HUES48 (cell line): Measurements from ENCODE around the gene BIVM.

ENCODE experiments used
- H3K27ac ChIP-seq: one replicate; pipeline ENCODE4 v1.7.0; 2013; ENCODE audit warnings: low read depth, low read length, inconsistent platforms
- H3K27me3 ChIP-seq: 2 replicates; pipeline ENCODE4 v1.6.1; 2013; ENCODE audit warnings: mild to moderate bottlenecking, low read length; ENCODE audit not compliant: control insufficient read depth, insufficient read depth
- H3K36me3 ChIP-seq: 2 replicates; pipeline ENCODE4 v1.6.1; 2013; ENCODE audit warnings: low read length; ENCODE audit not compliant: control insufficient read depth, insufficient read depth
- H3K4me1 ChIP-seq: 2 replicates; pipeline ENCODE4 v1.6.1; 2013; ENCODE audit warnings: mild to moderate bottlenecking, low read length; ENCODE audit not compliant: control insufficient read depth, insufficient read depth
- H3K4me3 ChIP-seq: 2 replicates; pipeline ENCODE4 v1.5.1; 2013; ENCODE audit warnings: mild to moderate bottlenecking, low read depth, low read length
- H3K9ac ChIP-seq: 2 replicates; pipeline ENCODE4 v1.6.1; 2013; ENCODE audit warnings: mild to moderate bottlenecking, low read depth, low read length, moderate library complexity
- H3K9me3 ChIP-seq: 2 replicates; pipeline ENCODE4 v1.6.1; 2013; ENCODE audit warnings: low read length; ENCODE audit not compliant: control insufficient read depth, insufficient read depth

Gene BIVM

DNA sequence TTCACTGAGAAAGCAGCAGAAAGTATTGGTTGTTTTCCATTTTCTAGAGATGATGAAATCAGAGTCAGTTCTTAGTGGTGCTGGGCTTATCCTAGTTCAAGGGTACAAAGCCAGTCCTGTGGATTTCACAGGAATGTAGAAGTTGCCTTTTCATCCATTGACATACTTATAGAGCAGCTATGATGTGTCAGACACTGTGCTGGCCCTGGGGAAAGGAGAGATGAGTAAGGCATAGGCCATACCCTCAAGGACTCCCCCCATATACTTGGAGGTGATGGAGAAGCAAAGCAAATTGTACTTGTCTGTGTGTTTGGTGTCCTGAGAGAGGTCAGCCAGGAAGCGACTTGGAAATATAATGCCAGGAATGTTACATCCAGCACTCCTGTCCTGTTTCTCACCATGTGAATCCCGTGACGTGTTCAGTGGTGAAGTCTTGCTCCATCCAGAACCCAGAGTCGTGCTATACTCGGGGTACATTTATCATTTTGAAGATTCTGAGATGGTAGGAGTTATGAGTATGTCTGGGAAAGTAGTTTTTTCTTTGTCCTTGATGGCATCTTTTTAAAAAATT, 69.5 kb downstream of the BIVM start:
- Histone ChIP-seq H3K9me3 (no peaks in the 10 kb centered on the region), H3K4me1 (no peaks in the 10 kb centered on the region), H3K36me3 (peaks cover 64% of the 10 kb centered on the region), H3K27me3 (no peaks in the 10 kb centered on the region), H3K4me3 (no peak overlapping the region), H3K27ac (no peak overlapping the region), H3K9ac (no peak overlapping the region)

DNA sequence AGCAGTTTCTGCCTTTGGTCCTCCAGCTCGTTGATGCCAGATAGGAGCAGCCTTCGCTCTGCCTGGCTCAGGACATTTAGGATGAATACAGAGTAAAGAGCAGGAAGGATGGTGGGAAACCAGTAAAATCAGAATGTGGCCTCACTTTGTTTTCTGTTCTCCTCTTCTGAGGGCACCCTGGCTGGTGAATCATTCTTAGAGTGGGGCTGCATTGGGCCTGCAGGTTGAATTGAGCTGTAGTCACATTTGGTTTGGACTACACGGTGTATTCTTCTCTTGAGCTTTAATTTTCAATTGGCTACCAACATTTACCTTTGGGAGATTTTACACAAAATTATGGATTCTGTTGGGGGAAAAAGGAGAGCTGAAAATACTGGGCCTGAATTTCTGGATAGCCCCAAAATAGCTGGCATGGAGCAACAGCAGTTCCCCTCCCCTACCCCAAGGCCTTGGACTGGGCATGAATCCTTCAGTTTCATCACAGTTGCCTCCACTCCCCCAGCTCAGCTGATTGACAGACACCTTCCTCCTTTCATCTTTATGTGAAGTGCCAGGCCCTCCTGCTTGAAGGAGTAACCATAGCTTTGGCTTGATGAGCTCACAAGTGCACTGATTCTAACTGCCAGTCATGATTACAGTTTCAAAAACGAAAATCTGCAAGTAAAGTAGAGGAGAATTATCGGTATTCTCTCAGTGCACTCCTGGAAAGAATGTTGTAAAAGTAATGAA, 71.2 kb downstream of the BIVM start:
- Histone ChIP-seq H3K36me3 (peaks cover 56% of the 10 kb centered on the region), H3K4me3 (no peak overlapping the region), H3K27me3 (no peaks in the 10 kb centered on the region), H3K27ac (no peak overlapping the region), H3K9ac (no peak overlapping the region), H3K4me1 (no peaks in the 10 kb centered on the region), H3K9me3 (no peaks in the 10 kb centered on the region)

DNA sequence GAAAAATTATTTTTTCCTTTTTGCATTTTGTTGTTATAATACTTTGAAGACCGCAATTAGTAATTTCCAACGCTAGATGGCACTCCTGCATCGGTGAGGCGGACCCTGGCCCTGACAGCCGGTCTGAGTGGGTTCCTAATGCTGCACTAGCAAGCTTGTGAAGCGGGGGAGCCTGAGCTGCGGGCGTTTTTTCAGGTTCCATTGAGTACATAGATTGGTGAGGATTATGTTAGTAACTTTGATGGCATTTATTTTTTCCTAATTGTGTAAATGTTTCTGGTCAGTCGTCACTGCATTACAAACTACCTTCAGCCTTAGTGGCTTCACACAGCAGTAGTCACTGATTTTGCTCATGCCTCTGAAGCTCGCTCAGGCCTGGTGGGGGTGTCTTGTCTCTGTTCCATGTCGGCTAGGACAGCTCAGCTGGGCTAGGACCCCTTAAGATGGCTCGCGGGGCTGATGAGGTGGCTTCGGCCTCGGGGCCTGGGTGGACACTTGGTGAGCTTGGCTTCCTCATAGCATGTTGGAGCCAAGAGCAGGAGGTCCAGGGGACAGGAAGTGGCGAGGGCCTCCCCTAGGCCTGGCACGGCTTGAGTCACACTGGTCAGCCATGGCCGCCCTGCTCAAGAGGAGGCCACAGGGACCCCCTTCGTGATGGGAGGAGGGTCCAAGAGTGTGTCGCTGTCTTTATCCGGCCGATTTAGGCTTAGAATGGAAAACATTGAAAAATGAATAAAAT, 71.9 kb downstream of the BIVM start:
- no peaks in the 10 kb centered on the region for H3K4me1 ChIP-seq
- no peak overlapping the region for H3K27ac ChIP-seq
- peaks cover 50% of the 10 kb centered on the region for H3K36me3 ChIP-seq
- H3K27me3 ChIP-seq, result no peaks in the 10 kb centered on the region
- no peaks in the 10 kb centered on the region for H3K9me3 ChIP-seq
- H3K9ac ChIP-seq, result no peak overlapping the region
- H3K4me3 ChIP-seq, result no peak overlapping the region

DNA sequence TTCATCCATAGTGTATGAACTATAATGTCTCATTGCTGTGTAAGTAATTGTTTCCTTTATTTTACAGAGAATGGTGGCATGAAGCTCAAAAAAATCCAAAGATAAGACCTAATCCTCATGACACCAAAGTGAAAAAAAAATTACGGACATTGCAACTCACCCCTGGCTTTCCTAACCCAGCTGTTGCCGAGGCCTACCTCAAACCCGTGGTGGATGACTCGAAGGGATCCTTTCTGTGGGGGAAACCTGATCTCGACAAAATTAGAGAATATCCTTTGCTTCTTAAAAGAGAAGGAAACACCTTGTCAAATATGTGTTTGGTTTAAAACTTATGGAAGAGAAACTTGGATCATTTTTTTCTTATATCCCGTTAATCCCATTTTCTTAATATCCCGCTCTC, 73.2 kb downstream of the BIVM start:
- Histone ChIP-seq H3K27me3 (no peaks in the 10 kb centered on the region), H3K36me3 (peaks cover 39% of the 10 kb centered on the region), H3K9me3 (no peaks in the 10 kb centered on the region), H3K4me3 (no peak overlapping the region), H3K4me1 (peaks cover 9% of the 10 kb centered on the region; the same call in 1 of the 2 replicates), H3K27ac (no peak overlapping the region), H3K9ac (no peak overlapping the region)

DNA sequence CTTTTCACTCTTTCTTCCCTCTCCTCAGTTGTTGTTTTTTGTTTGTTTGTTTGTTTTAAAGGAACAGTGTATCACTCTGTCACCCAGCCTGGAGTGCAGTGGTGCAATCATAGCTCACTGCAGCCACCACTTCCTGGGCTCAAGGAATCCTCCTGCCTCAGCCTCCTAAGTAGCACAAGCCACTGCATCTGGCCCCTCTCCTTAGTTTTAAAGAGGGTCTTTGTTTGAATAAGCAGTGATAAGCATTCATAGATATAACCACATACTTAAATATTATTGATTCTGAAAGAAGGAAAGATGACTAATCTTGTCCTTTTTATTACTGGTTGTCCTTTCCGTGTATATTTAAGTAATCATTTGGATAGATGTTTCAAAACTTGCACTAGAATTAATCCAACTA, 73.6 kb downstream of the BIVM start:
- no peak overlapping the region for H3K27ac ChIP-seq
- no peak overlapping the region for H3K4me3 ChIP-seq
- H3K4me1 ChIP-seq, result peaks cover 9% of the 10 kb centered on the region; the same call in 1 of the 2 replicates
- H3K9me3 ChIP-seq, result no peaks in the 10 kb centered on the region
- H3K9ac ChIP-seq, result no peak overlapping the region
- no peaks in the 10 kb centered on the region for H3K27me3 ChIP-seq
- H3K36me3 ChIP-seq, result peaks cover 36% of the 10 kb centered on the region

DNA sequence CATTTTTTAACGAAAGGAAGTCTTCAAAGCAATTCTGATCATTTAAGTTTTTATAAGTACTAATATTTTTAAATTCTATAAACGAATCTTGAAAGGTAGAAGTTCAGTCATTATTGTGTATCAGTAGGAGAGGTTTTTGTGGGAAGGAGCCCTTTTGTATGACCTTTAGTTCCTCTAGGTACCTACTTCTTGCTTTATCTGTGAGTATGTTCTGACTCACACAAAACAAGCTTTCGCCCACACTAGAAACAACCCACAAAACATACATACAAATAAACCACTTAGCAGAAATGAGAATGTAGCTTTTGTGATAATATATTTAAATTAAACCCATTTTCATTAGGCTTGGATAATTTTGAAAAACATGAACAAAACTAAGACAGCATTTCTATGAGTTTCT, 74.7 kb downstream of the BIVM start:
- Histone ChIP-seq H3K27me3 (no peaks in the 10 kb centered on the region), H3K27ac (no peak overlapping the region), H3K36me3 (peaks cover 28% of the 10 kb centered on the region), H3K9ac (no peak overlapping the region), H3K9me3 (no peaks in the 10 kb centered on the region), H3K4me3 (no peak overlapping the region), H3K4me1 (peaks cover 9% of the 10 kb centered on the region; the same call in 1 of the 2 replicates)

DNA sequence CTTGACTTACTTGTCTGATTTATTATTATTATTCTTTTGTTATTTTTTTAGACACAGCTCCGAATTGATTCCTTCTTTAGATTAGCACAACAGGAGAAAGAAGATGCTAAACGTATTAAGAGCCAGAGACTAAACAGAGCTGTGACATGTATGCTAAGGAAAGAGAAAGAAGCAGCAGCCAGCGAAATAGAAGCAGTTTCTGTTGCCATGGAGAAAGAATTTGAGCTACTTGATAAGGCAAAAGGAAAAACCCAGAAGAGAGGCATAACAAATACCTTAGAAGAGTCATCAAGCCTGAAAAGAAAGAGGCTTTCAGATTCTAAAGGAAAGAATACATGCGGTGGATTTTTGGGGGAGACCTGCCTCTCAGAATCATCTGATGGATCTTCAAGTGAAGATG, 76.3 kb downstream of the BIVM start:
- no peak overlapping the region for H3K9ac ChIP-seq
- H3K27me3 ChIP-seq, result no peaks in the 10 kb centered on the region
- no peak overlapping the region for H3K27ac ChIP-seq
- H3K36me3 ChIP-seq, result peaks cover 28% of the 10 kb centered on the region
- H3K9me3 ChIP-seq, result no peaks in the 10 kb centered on the region
- H3K4me3 ChIP-seq, result no peak overlapping the region
- H3K4me1 ChIP-seq, result peaks cover 9% of the 10 kb centered on the region; the same call in 1 of the 2 replicates

DNA sequence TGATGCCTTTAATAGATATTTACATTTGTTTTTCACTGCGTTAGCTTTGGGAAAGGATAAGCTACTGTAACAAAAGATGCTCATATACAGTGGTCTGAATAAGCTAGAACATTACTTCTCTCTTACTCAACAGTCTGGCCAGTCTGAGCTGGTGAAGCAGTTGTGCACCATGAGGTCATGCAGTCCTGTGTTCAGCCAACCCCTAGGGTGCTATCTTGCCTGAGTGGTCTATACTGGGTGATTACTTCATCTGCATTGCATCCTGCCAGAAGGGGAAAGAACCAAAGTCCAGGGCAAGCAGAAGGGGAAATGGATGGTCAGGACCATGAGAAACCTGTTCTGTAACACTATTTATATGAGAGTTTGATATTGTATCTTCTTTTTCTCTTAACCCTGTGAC, 78.4 kb downstream of the BIVM start:
- Histone ChIP-seq H3K27ac (no peak overlapping the region), H3K36me3 (peaks cover 20% of the 10 kb centered on the region), H3K9ac (no peak overlapping the region), H3K4me1 (peaks cover 9% of the 10 kb centered on the region; the same call in 1 of the 2 replicates), H3K4me3 (no peak overlapping the region), H3K9me3 (no peaks in the 10 kb centered on the region), H3K27me3 (no peaks in the 10 kb centered on the region)

DNA sequence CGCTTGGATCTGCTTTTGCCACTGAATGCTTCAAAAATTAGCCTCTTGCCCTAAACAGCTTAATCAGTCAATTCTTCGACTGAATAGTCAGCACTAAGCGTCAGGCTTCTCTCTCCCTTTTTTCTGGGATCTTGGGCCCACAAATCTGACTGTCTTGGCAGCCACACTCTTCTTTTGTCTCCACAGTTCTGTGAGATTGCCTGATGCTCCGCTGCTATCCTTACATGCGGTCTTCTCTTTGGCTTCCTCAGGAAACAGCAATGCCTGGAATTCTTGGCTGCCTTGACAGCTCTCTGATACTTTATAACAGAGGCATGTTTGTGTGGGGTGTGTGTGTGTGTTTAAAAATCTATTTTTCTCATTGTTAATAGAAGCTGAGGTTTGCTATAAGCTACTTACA, 79.6 kb downstream of the BIVM start:
- H3K4me3 ChIP-seq, result no peak overlapping the region
- no peak overlapping the region for H3K27ac ChIP-seq
- no peaks in the 10 kb centered on the region for H3K9me3 ChIP-seq
- peaks cover 9% of the 10 kb centered on the region; the same call in 1 of the 2 replicates for H3K36me3 ChIP-seq
- no peak overlapping the region for H3K9ac ChIP-seq
- H3K4me1 ChIP-seq, result peaks cover 9% of the 10 kb centered on the region; the same call in 1 of the 2 replicates
- no peaks in the 10 kb centered on the region for H3K27me3 ChIP-seq

DNA sequence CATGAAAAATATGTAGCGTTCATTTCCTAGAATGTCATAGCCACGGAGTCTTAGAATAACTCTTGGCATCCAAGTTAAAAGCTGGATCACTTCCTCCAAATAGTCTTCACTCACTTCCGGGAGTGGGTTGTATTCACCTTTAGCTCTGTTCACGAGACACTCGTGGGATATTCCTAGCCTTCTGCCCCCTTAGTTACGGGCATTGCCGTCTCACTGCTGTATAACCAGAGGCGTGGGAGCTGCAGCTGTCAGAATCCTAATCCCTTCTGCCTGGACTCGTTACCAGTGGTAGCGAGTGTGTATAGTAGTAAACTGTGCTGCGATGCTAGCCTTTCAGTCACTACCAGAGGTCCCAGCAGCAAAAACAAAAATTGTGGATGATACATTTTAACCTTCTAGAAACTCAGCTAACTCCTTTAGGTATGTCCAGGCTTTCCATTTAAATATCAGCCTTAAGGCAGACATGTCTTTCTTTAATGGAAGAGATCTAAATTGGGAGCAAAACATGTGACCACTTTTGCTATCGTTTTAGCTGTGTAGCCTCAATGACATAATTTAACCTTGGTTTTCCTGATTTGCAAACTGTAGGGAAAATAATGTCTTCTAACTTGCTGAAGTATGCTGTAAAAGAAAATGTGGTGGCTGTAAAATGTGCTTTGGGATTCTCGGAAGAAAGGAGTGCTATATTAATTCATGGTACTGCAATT, 81.0 kb downstream of the BIVM start:
- no peaks in the 10 kb centered on the region for H3K36me3 ChIP-seq
- H3K27me3 ChIP-seq, result no peaks in the 10 kb centered on the region
- no peak overlapping the region for H3K9ac ChIP-seq
- no peaks in the 10 kb centered on the region for H3K9me3 ChIP-seq
- H3K4me1 ChIP-seq, result peaks cover 9% of the 10 kb centered on the region; the same call in 1 of the 2 replicates
- H3K27ac ChIP-seq, result no peak overlapping the region
- H3K4me3 ChIP-seq, result no peak overlapping the region
